Measurements from ENCODE around the gene ARHGEF2. TPM values are rescaled to one million over a fixed set of nuclear protein-coding genes. Genes with fewer than 3 reads are reported as not detected.

Gene ARHGEF2
- total and polyA plus RNA-seq, 9 of the 15 experiments (the other 6 are each of a cell fraction or from before 2014, with no cell fraction given) = 7.1 to 162 (median 62.2) TPM

- Histone ChIP-seq H3K79me2 (ENCODE audit: control insufficient read depth, insufficient read depth, low read length) (peaks cover 98% of the 10 kb centered on the region), H3K27me3 (ENCODE audit: control insufficient read depth in 2 of 2, insufficient read depth in 2 of 2, low read length in 2 of 2) (no peaks in the 10 kb centered on the region), H3K4me2 (ENCODE audit: insufficient read depth, low read length) (peak overlapping the region; percentile 97), H3K9ac (ENCODE audit: insufficient read depth in 1 of 2, low read depth in 2 of 2, low read length in 2 of 2) (peak overlapping the region; percentile 89 to 97), H3K27ac (ENCODE audit: extremely low read depth, low read depth, low read length) (peak overlapping the region; percentile 93), H3K9me3 (replicated peaks; ENCODE audit: control insufficient read depth, insufficient read depth, low read depth, low read length) (no peaks in the 10 kb centered on the region), H3K9me1 (ENCODE audit: control insufficient read depth, insufficient read depth, low read length) (no peaks in the 10 kb centered on the region), H3K36me3 (ENCODE audit: control insufficient read depth, insufficient read depth, low read length) (peaks cover 31% of the 10 kb centered on the region; the same call in 2 of the 3 replicates), H3K4me1 (replicated peaks in 1 of 2; ENCODE audit: control insufficient read depth in 2 of 2, insufficient read depth in 2 of 2, low read length in 2 of 2) (peaks cover 53 to 69% of the 10 kb centered on the region in 2 experiments), H3K4me3 (peak overlapping the region; percentile 82), H2AFZ (ENCODE audit: low read depth, low read length) (no peak overlapping the region), H4K20me1 (replicated peaks; ENCODE audit: control insufficient read depth, insufficient read depth, low read length) (peaks cover 8% of the 10 kb centered on the region; the same call in 1 of the 2 replicates)
- DNase-seq (ENCODE audit: extremely low read depth in 1 of 4, low spot score in 3 of 4) (peak; percentile 66 to 85 (median 75)), ATAC-seq (peak; percentile 15), FAIRE-seq (peak; percentile 69)
- intact Hi-C loops (cut with micrococcal nuclease) = no loop called here
- CTCF ChIA-PET (ENCODE audit: low intra/inter-chr PET ratio) = no interaction called here
- in situ Hi-C loops (cut with MboI) = no loop called here
- POLR2A ChIA-PET = interaction anchor here (0.6 to 8.5 kb wide), 12 partner anchors 8 to 147 kb away, joined by 3 to 50 read pairs (median 6); partner anchors contain the start of gene KHDC4
- no TSS peak for BruUV-seq (replicated peaks)
- 3% methylated on average over 12 of the region's 14 CpGs for WGBS (ENCODE audit: insufficient coverage, low coverage, missing lambda C conversion rate)
- peak; percentile 72 for TF ChIP-seq TFAP4 (CRISPR knock-in tag; IDR thresholded peaks at IDR 0.05; ENCODE audit: borderline replicate concordance)
- peak; percentile 64; the same call in 1 of the 2 replicates for TF ChIP-seq ZBTB7A (IDR thresholded peaks at IDR 0.05; ENCODE audit: borderline replicate concordance, control insufficient read depth, low read depth, low read length)
- TF ChIP-seq POLR2G (IDR thresholded peaks at IDR 0.05; ENCODE audit: low read depth, low read length) = peak; percentile 48; the same call in 1 of the 2 replicates
- TF ChIP-seq TARDBP (IDR thresholded peaks at IDR 0.05) = no peak
- peak; percentile 27; the same call in 1 of the 2 replicates for TF ChIP-seq NCOR1 (IDR thresholded peaks at IDR 0.05)
- TF ChIP-seq, protein P1, sequence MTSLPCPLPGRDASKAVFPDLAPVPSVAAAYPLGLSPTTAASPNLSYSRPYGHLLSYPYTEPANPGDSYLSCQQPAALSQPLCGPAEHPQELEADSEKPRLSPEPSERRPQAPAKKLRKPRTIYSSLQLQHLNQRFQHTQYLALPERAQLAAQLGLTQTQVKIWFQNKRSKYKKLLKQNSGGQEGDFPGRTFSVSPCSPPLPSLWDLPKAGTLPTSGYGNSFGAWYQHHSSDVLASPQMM (CRISPR knock-in tag; IDR thresholded peaks at IDR 0.05) = no peak
- TF ChIP-seq, protein P2, sequence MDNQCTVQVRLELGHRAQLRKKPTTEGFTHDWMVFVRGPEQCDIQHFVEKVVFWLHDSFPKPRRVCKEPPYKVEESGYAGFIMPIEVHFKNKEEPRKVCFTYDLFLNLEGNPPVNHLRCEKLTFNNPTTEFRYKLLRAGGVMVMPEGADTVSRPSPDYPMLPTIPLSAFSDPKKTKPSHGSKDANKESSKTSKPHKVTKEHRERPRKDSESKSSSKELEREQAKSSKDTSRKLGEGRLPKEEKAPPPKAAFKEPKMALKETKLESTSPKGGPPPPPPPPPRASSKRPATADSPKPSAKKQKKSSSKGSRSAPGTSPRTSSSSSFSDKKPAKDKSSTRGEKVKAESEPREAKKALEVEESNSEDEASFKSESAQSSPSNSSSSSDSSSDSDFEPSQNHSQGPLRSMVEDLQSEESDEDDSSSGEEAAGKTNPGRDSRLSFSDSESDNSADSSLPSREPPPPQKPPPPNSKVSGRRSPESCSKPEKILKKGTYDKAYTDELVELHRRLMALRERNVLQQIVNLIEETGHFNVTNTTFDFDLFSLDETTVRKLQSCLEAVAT (IDR thresholded peaks at IDR 0.05) = peak in 1 of 2 experiments; percentile 87; a peak in 1 of 4 replicates
- 0 out of 2 replicates have a peak, but pooled peaks have one; percentile 5 for TF ChIP-seq CBFA2T3 (IDR thresholded peaks at IDR 0.05)
- no peak for TF ChIP-seq HNRNPH1 (optimal IDR thresholded peaks at IDR 0.05; ENCODE audit: low read depth, low read length)
- no peak for TF ChIP-seq NFATC3 (IDR thresholded peaks at IDR 0.05)
- TF ChIP-seq ESRRA (IDR thresholded peaks at IDR 0.05; ENCODE audit: borderline replicate concordance, low read depth) = peak; percentile 23; the same call in 1 of the 2 replicates
- peak in 1 of 2 experiments; percentile 78; a peak in 2 of 4 replicates for TF ChIP-seq KDM1A (IDR thresholded peaks at IDR 0.05)
- no peak for TF ChIP-seq FIP1L1 (IDR thresholded peaks at IDR 0.05; ENCODE audit: low read depth, low read length, poor library complexity, severe bottlenecking)
- no peak for TF ChIP-seq RBM14 (IDR thresholded peaks at IDR 0.05; ENCODE audit: borderline replicate concordance, insufficient read depth, low read depth, low read length)
- 0 out of 2 replicates have a peak, but pooled peaks have one; percentile 32 for TF ChIP-seq ZBTB5 (IDR thresholded peaks at IDR 0.05)
- TF ChIP-seq EGR1 (conservative IDR thresholded peaks at IDR 0.05) = peak; percentile 85
- TF ChIP-seq MAFG (tag; conservative IDR thresholded peaks at IDR 0.05) = no peak
Measured at GRCh38 chr1:155976062-155976912, 2.1 kb downstream of the ARHGEF2 start.

Measured in K562 (cell line).